OCI-LY7 (cell line): ENCODE measurements around the gene PDZD7.

Source experiments
- CTCF ChIP-seq: fragments of 200-600 bp; sonication (generic); conservative IDR thresholded peaks from 2 replicates; pipeline ENCODE4 v1.5.1; 2014; ENCODE audit warnings: mild to moderate bottlenecking, antibody characterized with exemption, low read length, moderate library complexity, mixed read lengths
- EZH2phosphoT487 ChIP-seq: fragments of 200-600 bp; sonication (generic); IDR thresholded peaks from 2 replicates; pipeline ENCODE4 v1.6.1; 2018; ENCODE audit warnings: low read depth, borderline replicate concordance, mild to moderate bottlenecking, mixed run types, antibody characterized with exemption, low read length, moderate library complexity, mixed read lengths

GRCh38 chr10:101002456-101002855 is 28.5 kb downstream of the PDZD7 start:
- no peak for TF ChIP-seq CTCF
- TF ChIP-seq EZH2phosphoT487 = no peak
